ENCODE data around the gene BLM. TPM values are rescaled to one million over a fixed set of nuclear protein-coding genes. Genes with fewer than 3 reads are reported as not detected.

Gene BLM
- polyA plus RNA-seq, 2 of the 4 experiments (the other 2 are of a cell fraction), result 10.5 to 15.2 TPM

DNA sequence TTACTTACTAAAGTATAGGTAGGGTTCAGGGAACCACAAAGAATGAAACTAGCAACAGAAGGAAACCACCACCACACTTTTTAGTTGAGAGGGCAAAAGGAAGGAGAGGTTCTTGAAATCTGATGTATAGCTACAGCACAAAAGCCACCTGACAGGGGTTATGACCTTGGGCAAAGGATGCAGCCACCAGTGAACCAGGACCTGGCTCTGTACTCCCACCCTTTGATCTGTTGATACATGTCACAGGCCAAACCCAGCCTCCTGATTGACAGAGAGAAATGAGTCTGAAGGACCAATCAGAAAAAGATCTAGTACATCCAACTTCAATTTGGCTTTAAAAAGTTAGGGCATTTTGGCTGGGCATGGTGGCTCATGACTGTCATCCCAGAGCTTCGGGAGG, 20.0 kb upstream of the BLM start (continued):
- TF ChIP-seq, protein P1, sequence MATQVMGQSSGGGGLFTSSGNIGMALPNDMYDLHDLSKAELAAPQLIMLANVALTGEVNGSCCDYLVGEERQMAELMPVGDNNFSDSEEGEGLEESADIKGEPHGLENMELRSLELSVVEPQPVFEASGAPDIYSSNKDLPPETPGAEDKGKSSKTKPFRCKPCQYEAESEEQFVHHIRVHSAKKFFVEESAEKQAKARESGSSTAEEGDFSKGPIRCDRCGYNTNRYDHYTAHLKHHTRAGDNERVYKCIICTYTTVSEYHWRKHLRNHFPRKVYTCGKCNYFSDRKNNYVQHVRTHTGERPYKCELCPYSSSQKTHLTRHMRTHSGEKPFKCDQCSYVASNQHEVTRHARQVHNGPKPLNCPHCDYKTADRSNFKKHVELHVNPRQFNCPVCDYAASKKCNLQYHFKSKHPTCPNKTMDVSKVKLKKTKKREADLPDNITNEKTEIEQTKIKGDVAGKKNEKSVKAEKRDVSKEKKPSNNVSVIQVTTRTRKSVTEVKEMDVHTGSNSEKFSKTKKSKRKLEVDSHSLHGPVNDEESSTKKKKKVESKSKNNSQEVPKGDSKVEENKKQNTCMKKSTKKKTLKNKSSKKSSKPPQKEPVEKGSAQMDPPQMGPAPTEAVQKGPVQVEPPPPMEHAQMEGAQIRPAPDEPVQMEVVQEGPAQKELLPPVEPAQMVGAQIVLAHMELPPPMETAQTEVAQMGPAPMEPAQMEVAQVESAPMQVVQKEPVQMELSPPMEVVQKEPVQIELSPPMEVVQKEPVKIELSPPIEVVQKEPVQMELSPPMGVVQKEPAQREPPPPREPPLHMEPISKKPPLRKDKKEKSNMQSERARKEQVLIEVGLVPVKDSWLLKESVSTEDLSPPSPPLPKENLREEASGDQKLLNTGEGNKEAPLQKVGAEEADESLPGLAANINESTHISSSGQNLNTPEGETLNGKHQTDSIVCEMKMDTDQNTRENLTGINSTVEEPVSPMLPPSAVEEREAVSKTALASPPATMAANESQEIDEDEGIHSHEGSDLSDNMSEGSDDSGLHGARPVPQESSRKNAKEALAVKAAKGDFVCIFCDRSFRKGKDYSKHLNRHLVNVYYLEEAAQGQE (IDR thresholded peaks at IDR 0.05), result no peak
- TF ChIP-seq BHLHE40 (IDR thresholded peaks at IDR 0.05; ENCODE audit: low read depth, low read length) (no peak), POLR2AphosphoS2 (conservative IDR thresholded peaks at IDR 0.05; ENCODE audit: low read length) (no peak), HEYL (CRISPR knock-in tag; IDR thresholded peaks at IDR 0.05) (no peak), SMC3 (IDR thresholded peaks at IDR 0.05) (no peak), FOSL2 (IDR thresholded peaks at IDR 0.05) (no peak), FOSL2 (CRISPR knock-in tag; IDR thresholded peaks at IDR 0.05) (no peak)
- TF ChIP-seq, protein P2, sequence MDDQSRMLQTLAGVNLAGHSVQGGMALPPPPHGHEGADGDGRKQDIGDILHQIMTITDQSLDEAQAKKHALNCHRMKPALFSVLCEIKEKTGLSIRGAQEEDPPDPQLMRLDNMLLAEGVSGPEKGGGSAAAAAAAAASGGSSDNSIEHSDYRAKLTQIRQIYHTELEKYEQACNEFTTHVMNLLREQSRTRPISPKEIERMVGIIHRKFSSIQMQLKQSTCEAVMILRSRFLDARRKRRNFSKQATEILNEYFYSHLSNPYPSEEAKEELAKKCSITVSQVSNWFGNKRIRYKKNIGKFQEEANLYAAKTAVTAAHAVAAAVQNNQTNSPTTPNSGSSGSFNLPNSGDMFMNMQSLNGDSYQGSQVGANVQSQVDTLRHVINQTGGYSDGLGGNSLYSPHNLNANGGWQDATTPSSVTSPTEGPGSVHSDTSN (IDR thresholded peaks at IDR 0.05), result no peak

DNA sequence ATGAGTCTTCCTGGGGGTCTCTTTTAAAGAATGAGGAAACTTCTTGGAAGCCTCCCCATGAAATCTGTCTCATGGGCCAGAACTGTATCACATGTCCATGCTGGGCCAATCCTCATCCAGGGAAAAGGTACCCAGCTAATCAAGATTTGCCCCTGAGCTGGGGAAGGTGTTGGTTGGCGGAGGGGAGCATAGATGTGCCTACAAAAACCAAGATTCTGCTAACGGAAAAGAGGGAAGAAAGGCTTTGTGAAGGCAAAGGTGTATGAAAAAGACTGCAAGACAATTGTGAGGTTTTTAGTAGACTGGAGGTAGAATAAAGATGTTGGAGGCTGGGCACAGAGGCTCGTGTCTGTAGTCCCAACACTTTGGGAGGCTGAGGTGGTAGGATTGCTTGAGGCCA, 18.5 kb upstream of the BLM start:
- FAIRE-seq (no peak), ATAC-seq (no peak), DNase-seq (ENCODE audit: low read depth in 1 of 2, low spot score in 1 of 2) (no peak)
- no peak for TF ChIP-seq MAZ (IDR thresholded peaks at IDR 0.05; ENCODE audit: borderline replicate concordance, low read depth, low read length)
- ChIA-PET CTCF (interaction anchor here (0.6 to 4.6 kb wide), 5 partner anchors 18 to 577 kb away, joined by 3 to 19 read pairs (median 4); partner anchors contain the start of gene BLM), POLR2A (no interaction called here)
- Histone ChIP-seq H3K9me3 (no peaks in the 10 kb centered on the region), H3K27ac (no peak overlapping the region), H3K4me3 (no peak overlapping the region), H3K4me1 (no peaks in the 10 kb centered on the region), H3K4me2 (no peak overlapping the region)
- 76% methylated on average over 3 of the region's 3 CpGs for WGBS (ENCODE audit: missing lambda C conversion rate)

DNA sequence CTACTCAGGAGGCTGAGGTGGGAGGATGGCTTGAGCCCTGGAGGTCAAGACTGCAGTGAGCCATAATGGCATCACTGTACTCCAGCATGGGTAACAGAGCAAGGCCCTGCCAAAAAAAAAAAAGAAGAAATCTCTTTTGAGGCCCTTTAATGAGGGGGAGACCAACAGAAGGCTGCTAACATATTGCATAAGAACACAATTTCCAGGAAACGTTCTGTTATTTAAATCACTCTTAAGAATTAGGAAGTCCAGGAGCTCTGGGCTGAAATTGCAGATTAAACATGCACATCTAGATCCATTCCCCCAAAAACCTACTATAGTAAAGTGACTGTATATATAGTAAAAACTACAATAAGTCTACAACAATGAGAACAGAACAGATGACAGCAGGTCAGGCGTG, 16.1 kb upstream of the BLM start:
- 66% methylated on average over 2 of the region's 2 CpGs for WGBS (ENCODE audit: missing lambda C conversion rate)
- ATAC-seq, result no peak
- no peaks in the 10 kb centered on the region for H3K4me1 ChIP-seq
- H3K9me3 ChIP-seq, result no peaks in the 10 kb centered on the region
- ChIA-PET CTCF (interaction anchor here (1.3 to 4.6 kb wide), 5 partner anchors 8 to 230 kb away, joined by 3 to 19 read pairs (median 4); no protein-coding TSS in a partner anchor), POLR2A (interaction anchor here (0.6 kb wide), 1 partner anchor 14 kb away, joined by 9 read pairs; no protein-coding TSS in a partner anchor)
- H3K27ac ChIP-seq, result no peak overlapping the region
- no peak overlapping the region for H3K4me3 ChIP-seq
- no peak for FAIRE-seq
- no peak overlapping the region for H3K4me2 ChIP-seq
- no peak for DNase-seq (ENCODE audit: low read depth in 1 of 2, low spot score in 1 of 2)
- no peak for TF ChIP-seq EP300 (IDR thresholded peaks at IDR 0.05)
- no peak for TF ChIP-seq NFE2L2 (conservative IDR thresholded peaks at IDR 0.05; ENCODE audit: low read length)
- TF ChIP-seq RARB (CRISPR knock-in tag; IDR thresholded peaks at IDR 0.05), result no peak

DNA sequence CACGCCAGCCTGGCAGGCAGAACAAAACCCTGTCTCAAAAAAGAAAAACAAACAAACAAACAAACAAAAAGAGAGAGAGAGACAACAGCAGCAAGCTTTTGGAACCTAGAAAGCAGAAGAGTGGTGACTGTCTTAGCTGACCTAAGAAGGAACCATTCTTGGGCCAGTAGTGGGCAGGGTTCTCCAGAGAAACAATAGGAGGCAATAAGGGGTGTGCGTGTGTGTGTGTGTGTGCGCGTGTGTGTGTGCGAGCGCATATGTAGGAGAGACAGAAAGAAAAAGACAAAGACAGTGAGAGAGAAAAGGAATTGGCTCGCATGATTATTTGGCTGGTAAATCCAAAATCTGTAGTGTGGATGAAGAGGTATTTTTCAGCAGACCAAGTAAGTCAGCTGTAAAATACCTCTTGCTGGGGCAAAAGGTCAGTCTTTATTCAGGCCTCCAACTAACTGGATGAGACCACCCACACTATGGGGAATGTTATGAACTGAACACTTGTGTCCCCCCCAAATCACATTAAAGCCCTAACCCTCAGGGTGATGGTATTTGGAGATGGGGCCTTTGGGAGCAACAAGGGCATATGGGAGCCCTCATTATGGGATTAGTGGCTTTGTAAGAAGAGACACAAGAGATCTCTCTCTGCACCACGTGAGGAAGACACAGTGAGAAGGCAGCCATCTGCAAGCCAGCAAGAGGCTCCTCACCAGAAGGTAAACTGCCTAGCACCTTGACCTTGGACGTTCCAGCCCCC, 15.1 kb upstream of the BLM start:
- Histone ChIP-seq H3K27ac (no peak overlapping the region), H3K4me1 (no peaks in the 10 kb centered on the region), H3K4me3 (no peak overlapping the region), H3K9me3 (no peaks in the 10 kb centered on the region), H3K4me2 (no peak overlapping the region)
- ChIA-PET CTCF (interaction anchor here (1.3 to 1.5 kb wide), 2 partner anchors 9 to 16 kb away, joined by 3 to 4 read pairs; no protein-coding TSS in a partner anchor), POLR2A (no interaction called here)
- WGBS (ENCODE audit: missing lambda C conversion rate), result 81% methylated on average over 9 of the region's 9 CpGs
- FAIRE-seq (no peak), DNase-seq (ENCODE audit: low read depth in 1 of 2, low spot score in 1 of 2) (peak in 1 of 2 experiments; percentile 31), ATAC-seq (peak in 1 of 2 experiments; percentile 39; a peak in 1 of 6 replicates)
- no peak for TF ChIP-seq NPAS2 (CRISPR knock-in tag; IDR thresholded peaks at IDR 0.05; ENCODE audit: borderline replicate concordance)
- TF ChIP-seq MAZ (IDR thresholded peaks at IDR 0.05; ENCODE audit: borderline replicate concordance, low read depth, low read length), result no peak
- TF ChIP-seq ZC3H11A (IDR thresholded peaks at IDR 0.05), result no peak
- TF ChIP-seq HOXB13 (CRISPR knock-in tag; IDR thresholded peaks at IDR 0.05; ENCODE audit: low read depth), result no peak
- TF ChIP-seq PHF8 (IDR thresholded peaks at IDR 0.05; ENCODE audit: borderline replicate concordance, low read depth), result no peak
- no peak for TF ChIP-seq BHLHE40 (IDR thresholded peaks at IDR 0.05; ENCODE audit: low read depth, low read length)
- no peak for TF ChIP-seq FOSB (CRISPR knock-in tag; IDR thresholded peaks at IDR 0.05)
